Aorta (tissue), 5 donors: Measurements from ENCODE around the gene CCDC92. TPM values are rescaled to one million over a fixed set of nuclear protein-coding genes. Genes with fewer than 3 reads are reported as not detected.
A peak's percentile ranks its signal among the peaks of the same experiment; 100 is the strongest.

Experiments
- ATAC-seq: fragments of 200-7000 bp; cut with Tn5 transposase; one replicate; pipeline ENCODE4 v1.9.1; 2022; ENCODE audit warnings: moderate library complexity; ENCODE audit not compliant: low FRiP score
- DNase-seq, 2 donors: peaks; one replicate each; pipeline ENCODE4 v3.0.0-alpha.2; 2020
- H3K27ac ChIP-seq, 2 donors: one replicate each; pipeline ENCODE4 v1.5.1; 2013; ENCODE audit warnings: low read length in 2 of 2, mild to moderate bottlenecking in 2 of 2, moderate library complexity in 2 of 2, control low read depth in 1 of 2, inconsistent platforms in 1 of 2, low read depth in 1 of 2
- H3K27me3 ChIP-seq, 2 donors: one replicate each; pipeline ENCODE4 v1.6.1; 2013; ENCODE audit warnings: control low read depth in 1 of 2, low read length in 1 of 2, mild to moderate bottlenecking in 1 of 2, moderate library complexity in 1 of 2; ENCODE audit not compliant: insufficient read depth in 2 of 2, control insufficient read depth in 1 of 2
- H3K36me3 ChIP-seq, 2 donors: one replicate each; pipeline ENCODE4 v1.6.1; 2013; ENCODE audit warnings: control low read depth in 1 of 2, low read length in 1 of 2, mild to moderate bottlenecking in 1 of 2; ENCODE audit not compliant: insufficient read depth in 2 of 2, control insufficient read depth in 1 of 2
- H3K4me1 ChIP-seq, 2 donors: one replicate each; pipeline ENCODE4 v1.6.1; 2013; ENCODE audit warnings: low read length in 2 of 2, control low read depth in 1 of 2, mild to moderate bottlenecking in 1 of 2, moderate library complexity in 1 of 2; ENCODE audit not compliant: insufficient read depth in 2 of 2, control insufficient read depth in 1 of 2
- H3K4me3 ChIP-seq, 2 donors: one replicate each; pipeline ENCODE4 v1.5.1; 2013; ENCODE audit warnings: low read length in 2 of 2, control low read depth in 1 of 2, mild to moderate bottlenecking in 1 of 2
- H3K9me3 ChIP-seq: one replicate; pipeline ENCODE4 v1.6.1; 2013; ENCODE audit warnings: mild to moderate bottlenecking, low read length; ENCODE audit not compliant: control insufficient read depth
- WGBS, 2 donors: extraction: QIAGEN DNeasy Blood & Tissue Kit; methylation state at CpG; one replicate each; pipeline ENCODE4 v1.1.7; 2013; 5-methylcytosine and 5-hydroxymethylcytosine counted together
- intact Hi-C, 2 donors: fragments of 100-400 bp; cut with DNase I; formaldehyde crosslinking; loops; one replicate each; pipeline versions ENCODE4 v1.14.2 to v1.15.0; 2022
- long read RNA-seq, 2 donors: library from polyadenylated mRNA; unstranded; transcript quantifications; one replicate each; pipeline ENCODE4 v2.0.0, GENCODE V29; 2020 to 2021
- polyA plus RNA-seq, 2 donors: library from polyadenylated mRNA; stranded (reverse); fragments of 200-250 nt; gene quantifications; one replicate each; pipeline ENCODE4 v1.2.3, GENCODE V29; 2013
- total RNA-seq, 2 donors: library from RNA; stranded (reverse); fragmentation: NEBNext Ultra II Directional; extraction: Animal tissue kit (Norgen Biotek cat#: 25700); gene quantifications; one replicate each; pipeline ENCODE4 v1.2.1, GENCODE V29; 2021
- donor health status: healthy with polysubstance abuse.
- donor health status: Bipolar disorder and iron deficiency.
- donor health status: DM: no; HTN: no; CAD: no.
- donor health status: DM: no; HTN: no; CAD: no.
- donor health status: DM: yes; HTN: yes; CAD: no.

The CCDC92 gene, protein sequence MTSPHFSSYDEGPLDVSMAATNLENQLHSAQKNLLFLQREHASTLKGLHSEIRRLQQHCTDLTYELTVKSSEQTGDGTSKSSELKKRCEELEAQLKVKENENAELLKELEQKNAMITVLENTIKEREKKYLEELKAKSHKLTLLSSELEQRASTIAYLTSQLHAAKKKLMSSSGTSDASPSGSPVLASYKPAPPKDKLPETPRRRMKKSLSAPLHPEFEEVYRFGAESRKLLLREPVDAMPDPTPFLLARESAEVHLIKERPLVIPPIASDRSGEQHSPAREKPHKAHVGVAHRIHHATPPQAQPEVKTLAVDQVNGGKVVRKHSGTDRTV
- total RNA-seq (10 to 100 TPM; 46.3 to 70.8 TPM), polyA plus RNA-seq (10 to 100 TPM; 52.6 to 66.3 TPM)
- long read RNA-seq, donor 1, full-length matches to known transcripts: 30 of 81 reads
- long read RNA-seq, donor 1, partial matches to known transcripts: 2 of 81 reads
- long read RNA-seq, donor 1, other reads (novel, unspliced or antisense): 49 of 81 reads
- long read RNA-seq, donor 2, full-length matches to known transcripts: 20 of 53 reads
- long read RNA-seq, donor 2, partial matches to known transcripts: 1 of 53 reads
- long read RNA-seq, donor 2, other reads (novel, unspliced or antisense): 32 of 53 reads

DNA sequence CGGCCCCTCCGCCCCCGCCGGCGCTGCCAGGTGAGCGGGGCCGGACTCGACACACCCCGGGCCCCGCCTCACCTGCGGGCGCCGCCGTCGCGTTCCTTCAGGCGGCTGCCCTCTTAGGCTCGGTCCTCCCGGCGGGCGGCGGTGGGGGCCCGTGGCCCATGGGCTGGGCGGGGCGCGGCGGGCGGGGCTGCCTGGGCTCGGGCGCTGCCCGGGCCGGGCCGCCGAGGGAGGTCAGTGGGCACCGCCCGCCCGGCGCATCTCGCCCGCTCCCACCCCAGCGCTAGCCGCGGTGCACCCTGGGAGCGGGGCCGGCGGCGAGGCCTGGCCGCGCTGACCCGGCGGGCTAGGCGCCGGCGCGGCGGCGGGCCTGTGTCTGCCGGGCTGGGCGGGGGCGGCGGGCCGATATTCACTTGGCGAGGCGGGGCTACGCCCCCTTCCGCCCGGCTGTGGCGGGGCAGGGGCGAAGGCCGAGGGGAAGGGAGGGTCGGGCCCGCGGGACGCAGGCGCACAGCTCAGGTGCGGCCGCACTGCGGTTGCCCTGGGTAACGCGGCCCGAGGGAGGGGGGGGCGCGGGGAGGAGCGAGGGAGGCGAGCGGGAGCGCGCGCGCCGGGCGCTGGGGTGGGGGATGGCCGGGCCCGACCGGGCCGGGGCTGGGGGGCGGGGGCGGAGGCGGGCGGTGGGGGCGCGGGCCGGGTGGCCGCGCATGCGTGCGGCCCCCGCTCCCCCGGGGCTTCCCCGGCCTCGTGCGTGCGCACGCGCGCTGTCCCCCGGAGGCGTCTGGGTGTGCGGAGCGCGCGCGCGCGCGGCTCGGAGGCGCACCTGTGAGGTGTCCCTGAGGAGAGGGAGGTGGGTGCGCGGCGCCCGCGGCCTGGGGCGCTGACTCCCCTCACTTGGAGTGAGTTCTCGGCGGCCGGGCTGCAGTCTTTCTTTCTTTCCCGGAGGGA, at the start of gene CCDC92, which contains the start of gene ZNF664:
TSS of gene CCDC92 (minus strand) at position 375 of the 945 bp plus-strand sequence. CDS start 28,526 bp downstream, outside the sequence.
TSS of gene ZNF664 (plus strand) at position 759 of the 945 bp plus-strand sequence. CDS start 38,930 bp downstream, outside the sequence.
- Histone ChIP-seq H3K4me3 (peak within 1 kb of the TSS; percentile 57 to 96), H3K4me1 (peaks cover 0 to 5% of the 10 kb centered on the region in 2 donors), H3K9me3 (no peaks in the 10 kb centered on the region), H3K36me3 (peaks cover 0 to 1% of the 10 kb centered on the region in 2 donors), H3K27me3 (no peaks in the 10 kb centered on the region), H3K27ac (peak within 1 kb of the TSS; percentile 29 to 97)
- intact Hi-C loops: no loop called here
- ATAC-seq: peak; percentile 95
- 1% methylated on average over 69 to 137 of the region's 138 CpGs for WGBS, 2 donors
- DNase-seq: peak; percentile 92 to 97

DNA sequence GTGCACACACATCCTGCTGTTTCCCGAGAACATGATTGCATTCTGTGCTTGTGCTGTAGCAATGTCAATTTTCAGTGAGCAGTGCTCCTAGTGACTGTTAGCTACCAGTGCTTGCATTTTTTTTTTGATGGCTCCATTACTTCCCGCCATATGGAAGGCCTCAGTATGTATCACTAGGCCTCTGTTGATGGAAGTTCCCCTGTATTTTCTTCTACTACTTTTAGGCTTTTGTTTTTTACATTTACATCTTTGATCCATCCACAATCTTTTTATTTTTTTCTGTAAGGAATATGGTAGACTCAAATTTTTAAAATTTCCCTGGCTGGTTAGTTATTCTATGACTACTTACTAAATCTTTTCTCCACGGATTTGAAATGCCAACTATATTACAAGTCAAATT, 49.5 kb upstream of the CCDC92 start:
- H3K4me1 ChIP-seq: peaks cover 0 to 3% of the 10 kb centered on the region in 2 donors
- H3K9me3 ChIP-seq: no peaks in the 10 kb centered on the region
- 87 to 92% methylated on average over 3 of the region's 3 CpGs for WGBS, 2 donors
- ATAC-seq: no peak
- H3K27me3 ChIP-seq: no peaks in the 10 kb centered on the region
- no peak overlapping the region for H3K27ac ChIP-seq
- no peak for DNase-seq
- intact Hi-C loops: no loop called here
- no peak overlapping the region for H3K4me3 ChIP-seq
- no peaks in the 10 kb centered on the region for H3K36me3 ChIP-seq

- intact Hi-C loops: no loop called here
- H3K4me1 ChIP-seq: peaks cover 0 to 2% of the 10 kb centered on the region in 2 donors
These were observed 48.4 kb upstream of the CCDC92 start for GRCh38 chr12:124021007-124021406.

GRCh38 chr12:124020514-124020949, 47.9 kb upstream of the CCDC92 start:
- Histone ChIP-seq H3K4me3 (no peak overlapping the region), H3K9me3 (no peaks in the 10 kb centered on the region), H3K27ac (no peak overlapping the region), H3K4me1 (peaks cover 0 to 2% of the 10 kb centered on the region in 2 donors), H3K27me3 (no peaks in the 10 kb centered on the region), H3K36me3 (no peaks in the 10 kb centered on the region)
- intact Hi-C loops: no loop called here
- ATAC-seq: peak; percentile 47
- 90% methylated on average over 2 of the region's 2 CpGs for WGBS, 2 donors
- no peak for DNase-seq

More at GRCh38 chr12:124021007-124021406, 48.4 kb upstream of the CCDC92 start:
- WGBS, 2 donors: 72 to 77% methylated on average over 3 of the region's 3 CpGs
- peak; percentile 55 for ATAC-seq
- no peaks in the 10 kb centered on the region for H3K27me3 ChIP-seq
- no peak overlapping the region for H3K27ac ChIP-seq
- H3K9me3 ChIP-seq: no peaks in the 10 kb centered on the region
- no peaks in the 10 kb centered on the region for H3K36me3 ChIP-seq
- H3K4me3 ChIP-seq: no peak overlapping the region
- DNase-seq: no peak

DNA sequence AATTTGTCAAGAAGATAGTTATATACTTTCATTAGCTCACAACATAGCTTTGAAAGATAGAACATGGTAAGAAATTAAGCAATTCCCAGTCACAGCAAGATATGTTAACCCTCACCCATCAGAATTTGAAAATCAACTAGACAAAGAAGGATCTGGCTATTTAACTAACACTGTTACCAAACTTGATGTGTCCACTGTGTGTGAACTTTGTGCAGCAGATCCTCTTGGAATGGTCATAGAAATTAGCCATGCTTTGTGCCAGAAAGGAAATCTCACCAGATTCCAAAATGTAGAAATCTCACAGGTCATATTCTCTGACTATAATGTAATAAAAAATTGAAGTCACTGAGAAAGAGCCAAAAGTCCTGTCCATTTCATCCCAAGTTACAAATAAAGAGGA, 46.5 kb upstream of the CCDC92 start:
- no peak overlapping the region for H3K27ac ChIP-seq
- intact Hi-C loops: no loop called here

GRCh38 chr12:124018539-124018938, 45.9 kb upstream of the CCDC92 start:
- no peak overlapping the region for H3K4me3 ChIP-seq
- DNase-seq (no peak), ATAC-seq (no peak)
- H3K36me3 ChIP-seq: peaks cover 0 to 3% of the 10 kb centered on the region in 2 donors
- intact Hi-C loops: no loop called here
- H3K9me3 ChIP-seq: no peaks in the 10 kb centered on the region
- no peaks in the 10 kb centered on the region for H3K4me1 ChIP-seq
- H3K27ac ChIP-seq: no peak overlapping the region
- H3K27me3 ChIP-seq: no peaks in the 10 kb centered on the region
- WGBS, 2 donors: 86 to 90% methylated on average over 2 of the region's 2 CpGs

More for the DNA sequence above, 46.5 kb upstream of the CCDC92 start:
- Histone ChIP-seq H3K27me3 (no peaks in the 10 kb centered on the region), H3K36me3 (peaks cover 0 to 3% of the 10 kb centered on the region in 2 donors), H3K4me1 (no peaks in the 10 kb centered on the region), H3K4me3 (no peak overlapping the region), H3K9me3 (no peaks in the 10 kb centered on the region)
- ATAC-seq (no peak), DNase-seq (no peak)

DNA sequence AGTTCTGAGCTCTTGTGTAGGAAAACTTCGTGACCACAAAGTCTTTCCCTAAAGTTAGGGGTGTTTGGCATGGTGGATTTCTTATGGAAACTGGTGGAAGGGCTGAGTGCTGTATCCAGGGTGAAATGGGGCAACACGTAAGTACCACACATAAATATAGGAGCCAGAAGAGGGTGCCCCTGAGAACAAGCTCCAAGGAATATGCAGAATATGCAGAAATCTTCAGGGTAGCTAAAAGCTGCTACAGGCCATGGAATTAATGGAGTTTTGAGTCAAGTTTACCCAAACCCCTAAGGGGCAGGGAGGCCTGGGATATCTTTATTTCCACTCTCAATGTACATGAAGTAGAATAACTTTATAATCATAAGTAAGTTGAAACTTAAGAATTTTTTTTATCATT, 44.4 kb upstream of the CCDC92 start:
- Histone ChIP-seq H3K9me3 (no peaks in the 10 kb centered on the region), H3K4me3 (no peak overlapping the region), H3K27ac (no peak overlapping the region), H3K27me3 (no peaks in the 10 kb centered on the region), H3K36me3 (peaks cover 0 to 3% of the 10 kb centered on the region in 2 donors), H3K4me1 (no peaks in the 10 kb centered on the region)
- ATAC-seq: no peak
- no peak for DNase-seq
- intact Hi-C loops: no loop called here
- 92 to 95% methylated on average over 2 of the region's 2 CpGs for WGBS, 2 donors
